GM12891 (cell line): Measurements from ENCODE around the gene TOP1.

Experiments
- PAX5 ChIP-seq: IDR thresholded peaks from 2 replicates; pipeline ENCODE4 v1.6.1; 2011; ENCODE audit warnings: low read length, moderate library complexity, mild to moderate bottlenecking; ENCODE audit not compliant: insufficient read depth, severe bottlenecking
- POLR2A ChIP-seq: IDR thresholded peaks from 2 replicates; pipeline ENCODE4 v1.6.1; 2011; ENCODE audit warnings: low read depth, low read length, control low read depth
- POLR2AphosphoS5 ChIP-seq: IDR thresholded peaks from 2 replicates; pipeline ENCODE4 v1.6.1; 2011; ENCODE audit warnings: low read depth, low read length, control low read depth
- TAF1 ChIP-seq: IDR thresholded peaks from 2 replicates; pipeline ENCODE4 v1.6.1; 2011; ENCODE audit warnings: low read depth, low read length, control low read depth

- TF ChIP-seq POLR2A, result no peak
- no peak for TF ChIP-seq POLR2AphosphoS5
- TF ChIP-seq TAF1, result no peak
- TF ChIP-seq PAX5, result no peak
Observed at GRCh38 chr20:41169791-41170351, 141.2 kb downstream of the TOP1 start.
